ENCODE results near the gene GREB1L.

- TF ChIP-seq POLR2AphosphoS5 (IDR thresholded peaks at IDR 0.05; ENCODE audit: low read depth) (no peak), CTCF (IDR thresholded peaks at IDR 0.05; ENCODE audit: insufficient read depth, low read length) (no peak), SPI1 (IDR thresholded peaks at IDR 0.05; ENCODE audit: borderline replicate concordance, low read depth) (no peak)
These were observed 20.9 kb downstream of the GREB1L start for GRCh38 chr18:21262979-21263378.

All from HL-60 (cell line).